ENCODE measurements around the gene KSR2. TPM values are rescaled to one million over a fixed set of nuclear protein-coding genes. Genes with fewer than 3 reads are reported as not detected.

The KSR2 gene
- total RNA-seq, 2 donors from 2014 or later: 0.07 TPM; not detected in 1

GRCh38 chr12:117825827-117826226 lies 143.0 kb downstream of the KSR2 start:
- Histone ChIP-seq H3K27ac (no peak overlapping the region), H3K4me3 (no peak overlapping the region), H3K9me3 (peaks cover 10% of the 10 kb centered on the region), H3K36me3 (no peaks in the 10 kb centered on the region), H3K27me3 (replicated peaks; ENCODE audit: insufficient read depth) (no peaks in the 10 kb centered on the region), H3K4me1 (ENCODE audit: control insufficient read depth in 1 of 2, low read depth in 2 of 2) (no peaks in the 10 kb centered on the region)
- DNase-seq (ENCODE audit: low spot score): no peak
- no peak for TF ChIP-seq CTCF (IDR thresholded peaks at IDR 0.05)
- no peak for ATAC-seq (ENCODE audit: insufficient number of reproducible peaks, low FRiP score, low read depth)

GRCh38 chr12:117821480-117822175 lies 147.2 kb downstream of the KSR2 start:
- ATAC-seq (ENCODE audit: insufficient number of reproducible peaks, low FRiP score, low read depth) (no peak), DNase-seq (ENCODE audit: low spot score) (no peak)
- TF ChIP-seq CTCF (IDR thresholded peaks at IDR 0.05): no peak
- no peaks in the 10 kb centered on the region for H3K27me3 ChIP-seq (replicated peaks; ENCODE audit: insufficient read depth)
- no peaks in the 10 kb centered on the region for H3K36me3 ChIP-seq
- no peaks in the 10 kb centered on the region for H3K9me3 ChIP-seq
- no peak overlapping the region for H3K27ac ChIP-seq
- H3K4me1 ChIP-seq (ENCODE audit: control insufficient read depth in 1 of 2, low read depth in 2 of 2): no peaks in the 10 kb centered on the region
- no peak overlapping the region for H3K4me3 ChIP-seq

- no peak for DNase-seq (ENCODE audit: low spot score)
- Histone ChIP-seq H3K27ac (no peak overlapping the region), H3K4me3 (no peak overlapping the region), H3K36me3 (no peaks in the 10 kb centered on the region), H3K9me3 (no peaks in the 10 kb centered on the region), H3K4me1 (ENCODE audit: control insufficient read depth in 1 of 2, low read depth in 2 of 2) (no peaks in the 10 kb centered on the region), H3K27me3 (replicated peaks; ENCODE audit: insufficient read depth) (no peaks in the 10 kb centered on the region)
- no peak for TF ChIP-seq CTCF (IDR thresholded peaks at IDR 0.05)
- ATAC-seq (ENCODE audit: insufficient number of reproducible peaks, low FRiP score, low read depth): no peak
These were observed 148.4 kb downstream of the KSR2 start for GRCh38 chr12:117820216-117820907.

GRCh38 chr12:117819160-117819559 lies 149.6 kb downstream of the KSR2 start:
- no peaks in the 10 kb centered on the region for H3K4me1 ChIP-seq (ENCODE audit: control insufficient read depth in 1 of 2, low read depth in 2 of 2)
- no peaks in the 10 kb centered on the region for H3K27me3 ChIP-seq (replicated peaks; ENCODE audit: insufficient read depth)
- ATAC-seq (ENCODE audit: insufficient number of reproducible peaks, low FRiP score, low read depth): no peak
- TF ChIP-seq CTCF (IDR thresholded peaks at IDR 0.05): no peak
- no peak overlapping the region for H3K27ac ChIP-seq
- no peak overlapping the region for H3K4me3 ChIP-seq
- no peaks in the 10 kb centered on the region for H3K36me3 ChIP-seq
- no peaks in the 10 kb centered on the region for H3K9me3 ChIP-seq
- DNase-seq (ENCODE audit: low spot score): no peak

- Histone ChIP-seq H3K36me3 (no peaks in the 10 kb centered on the region), H3K9me3 (no peaks in the 10 kb centered on the region), H3K4me3 (no peak overlapping the region), H3K4me1 (ENCODE audit: control insufficient read depth in 1 of 2, low read depth in 2 of 2) (no peaks in the 10 kb centered on the region), H3K27me3 (replicated peaks; ENCODE audit: insufficient read depth) (no peaks in the 10 kb centered on the region), H3K27ac (no peak overlapping the region)
- TF ChIP-seq CTCF (IDR thresholded peaks at IDR 0.05): no peak
- DNase-seq (ENCODE audit: low spot score): no peak
- ATAC-seq (ENCODE audit: insufficient number of reproducible peaks, low FRiP score, low read depth): no peak
These were observed 150.4 kb downstream of the KSR2 start for GRCh38 chr12:117818400-117818799.
